ENCODE results near the gene THRB.

- TF ChIP-seq CTCF (conservative IDR thresholded peaks at IDR 0.05): no peak
- no peak for TF ChIP-seq EZH2 (IDR thresholded peaks at IDR 0.05; ENCODE audit: low read depth)
These were observed 408.4 kb downstream of the THRB start for GRCh38 chr3:24086206-24086605.
